NCI-H2081 treated with DMSO at 0.1 percent for 48 hours (cell line): ENCODE data around the gene AEBP2.
"Not testable (repeated sequence)": the region's sequence is repeated elsewhere in the genome, so short reads cannot be mapped to it uniquely, and the experiment has no call there.

ENCODE experiments used
- DNase-seq: peaks from one replicate; lab custom pipeline; 2025; lab: John Stamatoyannopoulos, UW

Gene AEBP2

DNA sequence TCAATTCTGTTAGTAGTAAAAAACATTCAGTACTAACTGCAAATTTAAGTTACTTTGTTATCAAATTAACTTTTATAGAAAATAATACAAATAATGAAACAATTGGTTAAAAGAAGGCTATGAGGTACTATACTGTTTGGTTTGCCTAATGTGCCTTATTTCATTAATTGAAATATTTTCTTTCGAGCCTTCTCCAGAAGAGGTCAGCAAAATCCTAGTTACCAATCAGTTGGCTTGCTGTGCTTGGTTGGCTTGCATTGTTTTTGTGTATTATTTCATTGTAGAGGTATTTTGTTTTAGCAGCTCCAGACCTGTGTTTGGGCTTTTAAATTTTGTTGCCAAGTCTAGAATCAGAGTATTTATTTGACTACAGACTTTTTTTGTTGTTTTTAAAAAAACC lies 68.5 kb downstream of the AEBP2 start:
- no peak for DNase-seq

DNA sequence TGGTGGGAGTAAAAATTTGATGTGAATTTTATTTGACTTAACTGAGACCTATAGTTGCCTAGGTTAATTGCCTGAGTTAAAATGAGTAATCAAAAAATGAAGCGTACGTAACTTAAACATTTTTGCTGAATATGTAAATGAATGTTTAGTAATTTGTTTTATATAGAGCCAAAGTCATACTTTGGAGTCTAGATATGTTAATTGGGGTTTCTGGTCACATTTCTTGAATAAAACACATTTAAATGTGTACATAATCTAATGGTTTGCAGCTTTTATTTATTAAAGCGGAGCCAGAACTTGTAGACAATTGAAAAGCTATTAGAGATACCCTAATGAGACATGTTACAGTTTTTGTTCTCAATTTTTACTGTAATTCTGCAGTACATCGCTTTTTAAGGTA lies 71.2 kb downstream of the AEBP2 start:
- DNase-seq, result no peak

DNA sequence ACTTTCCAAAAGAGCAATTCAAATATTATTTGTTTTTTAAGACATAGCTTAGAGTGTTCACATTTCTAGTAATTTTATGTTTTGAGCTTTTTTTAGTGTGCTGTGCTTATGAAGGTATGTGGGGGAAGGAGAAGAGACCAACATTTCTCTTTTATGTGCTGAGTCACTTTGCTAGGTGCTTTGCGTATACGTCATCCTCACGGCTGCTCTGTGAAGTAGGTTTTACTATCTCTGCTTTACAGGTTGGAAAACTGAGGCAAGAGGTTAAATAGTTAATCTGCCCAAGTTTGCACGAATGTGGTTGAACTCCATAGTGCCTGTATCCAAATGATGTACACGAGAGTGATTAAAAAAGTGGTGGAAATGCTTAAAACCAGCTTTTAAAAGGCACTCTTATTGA lies 75.9 kb downstream of the AEBP2 start:
- no peak for DNase-seq

- no peak for DNase-seq
Observed at GRCh38 chr12:19517583-19517982, 78.3 kb downstream of the AEBP2 start.

- DNase-seq, result no peak
Observed at GRCh38 chr12:19518209-19518608, 78.9 kb downstream of the AEBP2 start.

- no peak for DNase-seq
Observed at GRCh38 chr12:19520646-19521415, 81.5 kb downstream of the AEBP2 start.

GRCh38 chr12:19525274-19525673 lies 86.0 kb downstream of the AEBP2 start:
- DNase-seq, result no peak

DNA sequence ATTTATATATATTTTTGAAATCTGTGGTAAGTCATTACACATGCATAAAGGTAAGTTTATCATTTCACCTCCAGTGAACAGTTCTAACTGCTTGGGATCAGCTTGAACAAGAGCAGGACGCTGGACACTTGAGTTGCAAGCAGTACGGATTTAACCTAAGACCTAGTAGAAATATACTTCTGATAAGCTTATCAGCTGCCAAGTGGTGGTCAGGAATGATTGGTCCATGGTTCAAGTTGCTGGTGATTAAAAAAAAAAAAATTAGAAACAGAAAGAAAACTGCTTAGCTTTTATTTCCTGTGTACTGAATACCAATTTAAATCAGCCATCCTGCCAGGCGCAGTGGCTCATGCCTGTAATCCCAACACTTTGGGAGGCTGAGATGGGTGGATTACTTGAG lies 88.6 kb downstream of the AEBP2 start:
- DNase-seq, result no peak

GRCh38 chr12:19528750-19529149 lies 89.5 kb downstream of the AEBP2 start:
- DNase-seq, result no peak

DNA sequence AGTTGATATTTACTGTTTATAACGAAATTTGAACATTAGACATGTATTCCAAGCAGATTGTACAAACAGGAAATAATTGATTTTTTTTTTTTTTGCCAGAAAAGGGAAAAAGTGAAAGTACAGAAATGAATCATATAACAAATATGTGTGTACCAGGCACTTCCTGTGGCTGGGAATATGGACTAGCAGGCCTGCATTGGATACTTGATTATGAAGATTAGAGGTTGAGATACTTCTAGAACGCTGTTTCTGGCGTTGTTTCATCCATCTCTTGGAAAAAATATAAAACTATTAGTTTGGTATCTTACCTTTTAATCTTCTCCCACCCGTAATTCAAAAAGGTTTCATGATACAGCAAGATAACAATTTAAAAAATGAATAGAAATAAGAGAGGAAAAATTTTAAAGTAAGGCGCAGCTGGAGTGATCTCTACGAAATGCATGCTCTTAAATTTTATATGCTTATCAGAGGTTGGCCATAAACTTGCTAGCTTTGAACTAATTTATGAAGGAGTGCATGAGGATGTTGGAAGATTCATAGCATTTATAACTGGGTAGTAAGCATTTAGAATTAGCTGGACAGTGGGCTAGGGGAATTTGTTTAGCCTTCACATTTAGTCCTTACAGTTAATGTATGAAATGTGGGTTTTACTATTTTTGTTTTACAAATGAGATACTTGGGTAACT lies 90.8 kb downstream of the AEBP2 start:
- no peak for DNase-seq

DNA sequence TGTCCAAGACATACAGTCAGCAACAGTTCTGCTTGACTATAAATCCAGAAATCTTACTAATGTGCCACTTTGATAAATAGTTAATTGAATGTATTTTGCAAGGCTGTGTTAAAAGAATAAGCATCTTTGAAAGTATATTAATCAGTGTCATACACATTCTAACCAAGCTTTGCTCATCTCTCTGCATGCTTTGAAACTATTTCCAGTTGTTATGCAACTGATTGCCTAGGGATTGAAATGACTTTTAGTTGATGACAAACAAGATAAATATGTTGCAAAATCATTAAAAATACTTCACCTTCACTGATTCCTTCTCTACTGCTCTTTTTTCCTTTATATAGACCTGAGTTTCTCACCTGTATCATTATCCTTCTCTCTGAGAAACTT lies 91.3 kb downstream of the AEBP2 start:
- DNase-seq, result no peak

GRCh38 chr12:19533567-19533966 lies 94.3 kb downstream of the AEBP2 start:
- no peak for DNase-seq

- DNase-seq, result no peak
Observed at GRCh38 chr12:19539071-19539470, 99.8 kb downstream of the AEBP2 start.

DNA sequence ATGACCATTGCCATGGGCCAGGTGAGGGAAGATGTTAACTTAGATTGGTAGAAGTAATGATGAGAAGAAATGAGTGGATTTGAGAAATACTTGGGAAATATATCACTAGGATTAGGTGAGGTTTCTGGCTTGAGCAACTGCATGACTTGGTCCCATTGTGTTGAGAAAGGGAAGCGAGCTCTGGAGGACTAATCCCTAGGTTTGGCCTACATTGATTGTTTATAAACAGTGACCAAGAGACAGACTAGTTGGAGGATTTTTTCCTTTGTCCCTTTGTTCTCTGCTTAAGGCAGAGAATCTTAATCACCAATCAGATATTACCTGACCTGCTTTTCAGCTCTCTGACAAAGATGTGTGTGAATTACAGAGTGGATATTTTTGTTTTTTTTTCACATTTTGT lies 100.5 kb downstream of the AEBP2 start:
- DNase-seq, result no peak

DNA sequence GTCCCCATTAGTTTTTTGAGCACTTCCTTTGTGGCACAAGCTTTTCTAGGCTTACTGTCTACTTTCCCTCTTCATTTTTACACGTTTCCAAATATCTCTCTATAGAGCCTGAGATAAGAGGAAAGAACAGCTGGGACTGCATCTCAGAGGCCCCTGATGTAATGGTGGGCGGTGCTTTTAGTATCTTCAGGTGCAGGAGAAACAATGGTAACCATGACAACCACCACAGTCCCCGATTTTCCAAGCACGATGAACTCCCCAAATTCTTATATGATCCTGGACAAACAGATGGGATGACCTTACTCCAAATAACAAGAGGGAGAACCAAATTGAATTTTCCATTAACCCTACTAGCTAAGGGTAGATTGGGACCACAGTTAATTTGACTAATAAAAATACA lies 103.3 kb downstream of the AEBP2 start:
- no peak for DNase-seq

DNA sequence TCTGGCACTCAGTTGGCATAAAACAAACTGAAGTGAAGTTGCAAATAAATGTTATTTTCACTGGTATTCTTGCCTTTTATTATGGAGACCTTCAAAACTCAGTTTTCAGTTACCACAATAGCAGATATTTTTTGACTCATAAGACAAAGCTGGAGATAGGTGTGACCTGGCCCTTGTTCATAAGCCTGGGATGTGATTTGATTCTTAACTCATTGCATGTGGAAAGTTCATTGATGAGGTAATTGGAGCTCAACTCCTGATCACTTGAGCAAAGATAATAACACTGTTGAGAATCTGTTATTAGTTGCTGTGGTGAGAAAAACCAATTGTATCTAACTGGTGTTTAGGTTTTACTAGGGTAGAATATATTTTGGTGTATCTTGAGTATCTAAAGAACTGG lies 105.1 kb downstream of the AEBP2 start:
- no peak for DNase-seq

GRCh38 chr12:19545301-19545700 lies 106.0 kb downstream of the AEBP2 start:
- DNase-seq, result no peak

- no peak for DNase-seq
Observed at GRCh38 chr12:19546027-19546426, 106.7 kb downstream of the AEBP2 start.

DNA sequence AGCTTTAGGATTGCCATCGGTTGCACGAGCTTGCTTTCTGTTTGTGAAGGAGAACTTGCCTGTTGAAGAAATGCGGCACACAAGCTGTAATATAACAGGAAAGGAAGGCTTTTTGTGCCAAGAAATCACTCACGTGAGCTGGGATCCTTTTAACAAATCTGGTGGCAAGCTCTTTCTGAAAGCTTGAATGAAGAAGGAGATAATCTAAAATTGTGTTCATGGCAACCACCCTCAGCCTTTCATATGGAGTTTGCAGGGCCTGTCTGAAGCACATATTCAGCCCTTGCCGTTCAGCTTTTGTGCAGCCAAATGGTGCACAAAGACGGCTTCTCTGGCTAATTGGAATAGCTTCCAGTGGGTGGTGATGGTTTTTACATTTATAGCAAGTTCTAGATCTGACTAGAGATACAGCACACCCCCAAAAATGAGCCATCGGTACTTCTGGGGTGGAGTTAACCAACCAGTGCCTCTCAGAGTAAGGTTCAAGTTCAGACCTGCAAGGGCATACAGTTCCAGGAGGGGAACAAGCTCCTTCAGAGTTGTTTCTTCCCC lies 107.4 kb downstream of the AEBP2 start:
- DNase-seq, result no peak

DNA sequence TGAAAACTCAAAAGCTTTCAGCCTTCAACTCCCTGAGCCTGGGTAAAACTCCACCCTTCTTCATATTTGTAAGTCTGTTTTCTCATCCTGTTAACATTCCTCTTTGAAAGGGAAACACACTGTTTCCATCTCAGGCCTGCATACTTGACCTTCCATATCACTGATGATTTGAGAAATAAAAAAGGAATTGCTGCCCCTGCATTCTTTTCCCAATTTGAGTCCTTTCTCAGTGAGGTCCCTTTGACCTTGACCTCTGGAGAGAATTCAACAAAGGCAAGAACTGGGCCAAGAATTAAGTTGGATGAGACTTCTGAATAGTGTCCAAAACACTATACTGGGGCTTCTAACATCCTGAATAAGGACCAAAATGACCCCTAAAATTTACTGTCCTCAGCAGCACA lies 108.0 kb downstream of the AEBP2 start:
- DNase-seq, result no peak

GRCh38 chr12:19548834-19549233 lies 109.5 kb downstream of the AEBP2 start:
- no peak for DNase-seq

GRCh38 chr12:19550626-19551025 lies 111.3 kb downstream of the AEBP2 start:
- DNase-seq, result no peak

DNA sequence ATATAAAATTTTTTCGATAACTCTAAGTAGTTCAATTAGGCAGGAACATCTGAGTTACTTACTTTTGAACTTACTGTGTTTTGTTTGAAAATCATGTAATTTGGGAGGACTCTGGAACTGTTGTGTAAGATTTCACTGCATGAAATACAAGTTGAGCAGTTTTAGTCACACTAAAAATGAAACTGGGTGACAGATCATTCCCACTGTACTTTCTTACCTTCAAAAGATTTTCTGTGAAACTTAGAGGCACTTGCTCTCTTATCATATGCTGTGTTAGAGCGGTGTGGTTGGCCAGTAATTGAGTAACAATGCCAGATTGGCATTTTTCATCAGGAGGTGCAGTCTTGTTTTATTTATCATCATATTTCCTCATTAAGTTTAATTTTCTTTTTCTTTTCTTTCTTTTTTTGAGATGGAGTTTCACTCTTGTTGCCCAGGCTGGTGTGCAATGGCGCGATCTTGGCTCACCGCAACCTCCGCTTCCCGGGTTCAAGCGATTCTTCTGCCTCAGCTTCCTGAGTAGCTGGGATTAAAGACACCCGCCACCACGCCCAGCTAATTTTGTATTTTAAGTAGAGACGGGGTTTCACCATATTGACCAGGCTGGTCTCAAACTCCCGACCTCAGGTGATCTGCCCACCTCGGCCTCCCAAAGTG lies 113.3 kb downstream of the AEBP2 start:
- DNase-seq, result not testable (repeated sequence)
